Measurements from ENCODE around the gene NLGN1.

GRCh38 chr3:173725507-173725906 is 328.0 kb downstream of the NLGN1 start:
- TF ChIP-seq POLR2A (IDR thresholded peaks at IDR 0.05) = no peak
- no peak for TF ChIP-seq CTCF (IDR thresholded peaks at IDR 0.05)

Measured in lower leg skin (tissue), 3 donors.